ENCODE data around the gene LRRFIP2. TPM values are rescaled to one million over a fixed set of nuclear protein-coding genes. Genes with fewer than 3 reads are reported as not detected.

LRRFIP2 gene
- total RNA-seq, 4 donors from 2014 or later, result 67.1 to 102 (median 83.1) TPM

DNA sequence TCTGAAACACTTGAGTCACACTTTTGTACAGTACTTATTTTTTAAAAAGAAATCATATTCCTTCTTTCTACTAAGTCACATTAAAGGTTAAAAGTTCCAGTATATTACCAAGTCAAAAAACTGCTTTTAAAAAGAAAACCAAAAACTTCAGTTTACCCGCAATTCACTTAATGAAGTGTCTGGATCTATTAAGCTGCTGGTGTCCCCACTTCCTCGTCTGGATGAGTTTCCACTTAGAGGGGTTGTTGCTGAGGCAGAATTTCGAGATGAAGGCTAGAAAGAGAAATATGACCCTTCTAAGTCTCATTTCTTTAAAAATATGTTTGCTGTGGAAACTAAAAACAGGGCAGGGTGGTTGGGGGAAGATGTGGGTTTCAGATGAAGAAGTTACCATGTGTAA, 79.7 kb downstream of the LRRFIP2 start:
- TF ChIP-seq, protein P1, sequence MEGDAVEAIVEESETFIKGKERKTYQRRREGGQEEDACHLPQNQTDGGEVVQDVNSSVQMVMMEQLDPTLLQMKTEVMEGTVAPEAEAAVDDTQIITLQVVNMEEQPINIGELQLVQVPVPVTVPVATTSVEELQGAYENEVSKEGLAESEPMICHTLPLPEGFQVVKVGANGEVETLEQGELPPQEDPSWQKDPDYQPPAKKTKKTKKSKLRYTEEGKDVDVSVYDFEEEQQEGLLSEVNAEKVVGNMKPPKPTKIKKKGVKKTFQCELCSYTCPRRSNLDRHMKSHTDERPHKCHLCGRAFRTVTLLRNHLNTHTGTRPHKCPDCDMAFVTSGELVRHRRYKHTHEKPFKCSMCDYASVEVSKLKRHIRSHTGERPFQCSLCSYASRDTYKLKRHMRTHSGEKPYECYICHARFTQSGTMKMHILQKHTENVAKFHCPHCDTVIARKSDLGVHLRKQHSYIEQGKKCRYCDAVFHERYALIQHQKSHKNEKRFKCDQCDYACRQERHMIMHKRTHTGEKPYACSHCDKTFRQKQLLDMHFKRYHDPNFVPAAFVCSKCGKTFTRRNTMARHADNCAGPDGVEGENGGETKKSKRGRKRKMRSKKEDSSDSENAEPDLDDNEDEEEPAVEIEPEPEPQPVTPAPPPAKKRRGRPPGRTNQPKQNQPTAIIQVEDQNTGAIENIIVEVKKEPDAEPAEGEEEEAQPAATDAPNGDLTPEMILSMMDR (IDR thresholded peaks at IDR 0.05), result no peak
- TF ChIP-seq POLR2A (IDR thresholded peaks at IDR 0.05), result no peak
- DNase-seq (ENCODE audit: low spot score in 2 of 2), result no peak
- WGBS, 2 donors, result 83 to 86% methylated on average over 3 of the region's 3 CpGs
- H3K4me3 ChIP-seq (ENCODE audit: low read depth, poor library complexity, severe bottlenecking), result no peak overlapping the region
- intact Hi-C loops (cut with DNase I; ENCODE audit: low total_unique reads), result no loop called here

DNA sequence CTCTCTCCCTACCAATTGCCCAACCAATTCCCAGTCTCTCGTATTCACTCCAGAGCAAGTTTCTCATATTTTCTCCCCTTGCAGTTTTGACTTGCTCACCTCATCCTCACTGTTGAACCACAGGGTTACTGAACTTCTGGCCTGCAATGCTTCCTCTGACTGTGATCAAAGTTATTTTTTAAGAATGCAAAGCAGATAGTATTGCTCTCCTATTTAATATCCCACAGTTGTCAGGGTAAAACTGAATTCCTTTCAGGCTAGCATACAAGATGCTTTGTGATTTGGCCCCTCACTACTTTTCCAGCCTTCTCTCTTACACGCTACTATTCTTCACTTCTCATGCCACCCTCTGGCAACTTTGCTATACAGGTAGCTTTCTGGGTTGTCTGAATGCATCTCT, 80.9 kb downstream of the LRRFIP2 start:
- DNase-seq (ENCODE audit: low spot score in 2 of 2), result no peak
- WGBS, 2 donors, result 99 to 100% methylated on average over 2 of the region's 2 CpGs

GRCh38 chr3:37092484-37092883, 81.9 kb downstream of the LRRFIP2 start:
- intact Hi-C loops (cut with DNase I; ENCODE audit: low total_unique reads), result no loop called here
- TF ChIP-seq, protein P1 (IDR thresholded peaks at IDR 0.05), result no peak
- no peak for TF ChIP-seq POLR2A (IDR thresholded peaks at IDR 0.05)
- WGBS, 2 donors, result 93 to 99% methylated on average over 3 of the region's 3 CpGs

More for the DNA sequence above, 80.9 kb downstream of the LRRFIP2 start:
- TF ChIP-seq POLR2A (IDR thresholded peaks at IDR 0.05), result no peak
- TF ChIP-seq, protein P1 (IDR thresholded peaks at IDR 0.05), result no peak
- no peak overlapping the region for H3K4me3 ChIP-seq (ENCODE audit: low read depth, poor library complexity, severe bottlenecking)
- intact Hi-C loops (cut with DNase I; ENCODE audit: low total_unique reads), result no loop called here

DNA sequence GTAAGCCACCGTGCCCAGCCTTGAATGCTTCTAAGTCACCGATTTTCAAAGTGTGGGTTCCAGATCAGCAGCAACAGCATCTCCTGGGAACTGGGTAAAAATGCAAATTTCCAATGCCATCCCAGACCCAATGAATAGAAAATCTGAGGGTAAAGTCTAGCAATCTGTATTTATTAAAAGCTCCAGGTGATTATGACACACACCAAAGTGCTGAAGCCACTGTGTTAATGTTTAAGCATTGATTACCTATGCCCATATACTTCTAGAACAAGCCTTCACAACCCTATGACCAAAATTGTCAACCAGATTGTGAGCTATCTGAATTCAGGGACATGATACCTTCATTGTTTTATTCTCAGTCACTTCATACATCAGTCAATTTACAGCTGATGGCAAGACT, 86.5 kb downstream of the LRRFIP2 start:
- DNase-seq (ENCODE audit: low spot score in 2 of 2), result no peak
- intact Hi-C loops (cut with DNase I; ENCODE audit: low total_unique reads), result no loop called here
- TF ChIP-seq, protein P1 (IDR thresholded peaks at IDR 0.05), result no peak
- TF ChIP-seq POLR2A (IDR thresholded peaks at IDR 0.05), result no peak
- no peak overlapping the region for H3K4me3 ChIP-seq (ENCODE audit: low read depth, poor library complexity, severe bottlenecking)
- 93 to 100% methylated on average over 2 of the region's 2 CpGs for WGBS, 2 donors

More at GRCh38 chr3:37092484-37092883, 81.9 kb downstream of the LRRFIP2 start:
- H3K4me3 ChIP-seq (ENCODE audit: low read depth, poor library complexity, severe bottlenecking), result no peak overlapping the region
- no peak for DNase-seq (ENCODE audit: low spot score in 2 of 2)

GRCh38 chr3:37086918-37087317, 87.5 kb downstream of the LRRFIP2 start:
- no peak overlapping the region for H3K4me3 ChIP-seq (ENCODE audit: low read depth, poor library complexity, severe bottlenecking)
- 79 to 88% methylated on average over 6 of the region's 6 CpGs for WGBS, 2 donors
- intact Hi-C loops (cut with DNase I; ENCODE audit: low total_unique reads), result no loop called here
- TF ChIP-seq, protein P1 (IDR thresholded peaks at IDR 0.05), result no peak
- no peak for TF ChIP-seq POLR2A (IDR thresholded peaks at IDR 0.05)
- DNase-seq (ENCODE audit: low spot score in 2 of 2), result no peak

DNA sequence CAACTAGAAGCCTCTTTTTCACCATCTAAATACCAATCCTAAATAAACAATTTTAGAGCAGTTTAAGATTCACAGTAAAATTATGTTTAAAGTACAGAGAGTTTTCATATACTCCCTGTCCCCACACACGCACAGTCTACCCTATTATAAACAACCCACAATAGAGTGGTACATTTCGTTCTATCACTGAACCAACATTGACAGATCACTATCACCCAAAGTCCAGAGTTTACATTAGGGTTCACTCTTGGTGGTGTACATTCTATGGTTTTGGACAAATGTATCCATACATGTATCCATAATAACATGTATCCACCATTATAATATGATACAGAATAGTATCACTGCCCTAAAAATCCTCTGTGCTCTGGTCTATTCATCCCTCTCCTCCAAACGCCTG, 92.1 kb downstream of the LRRFIP2 start:
- no peak overlapping the region for H3K4me3 ChIP-seq (ENCODE audit: low read depth, poor library complexity, severe bottlenecking)
- TF ChIP-seq POLR2A (IDR thresholded peaks at IDR 0.05), result no peak
- TF ChIP-seq, protein P1 (IDR thresholded peaks at IDR 0.05), result no peak
- no peak for DNase-seq (ENCODE audit: low spot score in 2 of 2)
- 95 to 99% methylated on average over 3 of the region's 3 CpGs for WGBS, 2 donors
- intact Hi-C loops (cut with DNase I; ENCODE audit: low total_unique reads), result no loop called here

Data from lower leg skin (tissue), 4 donors.